Stimulated activated CD4-positive, alpha-beta T cell treated with anti-CD3 and anti-CD28 coated beads, TNF-alpha, amount 100 ng/mL, for 4 hours (primary cell): ENCODE measurements around the gene PVALEF.

ENCODE experiments used
- DNase-seq, 3 experiments: peaks; one replicate each; pipeline ENCODE4 v3.0.0-alpha.2; 2020; ENCODE audit warnings: low read depth in 3 of 3

Gene PVALEF

DNA sequence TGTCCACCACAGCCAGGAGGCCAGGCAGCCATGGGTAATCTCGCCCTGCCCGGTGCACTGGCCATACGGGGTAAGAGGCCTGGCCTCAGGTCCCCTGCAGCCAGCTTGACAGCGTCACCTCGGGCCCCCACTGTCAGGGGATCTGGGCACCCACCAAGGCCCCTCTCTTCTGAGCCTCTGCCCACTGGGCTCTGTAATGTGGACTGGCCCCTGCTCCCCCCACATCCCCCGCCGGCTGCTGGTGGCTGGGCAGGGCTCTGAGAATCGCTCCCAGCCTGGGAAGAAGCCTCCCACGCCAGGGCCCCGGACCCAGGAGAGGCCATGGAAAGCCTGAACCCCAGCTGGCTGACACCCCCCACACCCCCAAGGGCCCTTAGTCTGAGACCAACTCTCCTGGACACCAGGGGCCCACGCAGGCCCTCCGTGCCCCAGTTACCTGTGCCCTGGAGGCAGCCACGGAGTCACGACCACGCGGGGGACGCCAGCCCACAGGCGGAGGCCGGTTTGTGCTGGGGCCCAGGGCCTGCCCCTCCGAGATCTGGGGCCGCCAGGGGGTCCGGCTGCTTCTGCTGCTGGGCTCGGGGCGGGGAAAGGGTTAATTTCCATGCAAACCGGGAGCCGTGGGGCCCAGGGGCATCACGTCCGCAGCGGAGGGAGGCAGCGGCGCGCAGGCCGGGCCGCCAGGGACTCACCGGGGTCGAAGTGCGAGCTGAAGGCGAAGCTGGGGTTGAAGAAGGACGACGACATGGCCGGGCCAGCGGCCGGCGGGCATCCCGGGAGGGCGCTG is at the start of gene PVALEF:
TSS of gene PVALEF (plus strand) at position 262 of the 787 bp plus-strand sequence. CDS start 15,720 bp downstream, outside the sequence.
- no peak for DNase-seq

DNA sequence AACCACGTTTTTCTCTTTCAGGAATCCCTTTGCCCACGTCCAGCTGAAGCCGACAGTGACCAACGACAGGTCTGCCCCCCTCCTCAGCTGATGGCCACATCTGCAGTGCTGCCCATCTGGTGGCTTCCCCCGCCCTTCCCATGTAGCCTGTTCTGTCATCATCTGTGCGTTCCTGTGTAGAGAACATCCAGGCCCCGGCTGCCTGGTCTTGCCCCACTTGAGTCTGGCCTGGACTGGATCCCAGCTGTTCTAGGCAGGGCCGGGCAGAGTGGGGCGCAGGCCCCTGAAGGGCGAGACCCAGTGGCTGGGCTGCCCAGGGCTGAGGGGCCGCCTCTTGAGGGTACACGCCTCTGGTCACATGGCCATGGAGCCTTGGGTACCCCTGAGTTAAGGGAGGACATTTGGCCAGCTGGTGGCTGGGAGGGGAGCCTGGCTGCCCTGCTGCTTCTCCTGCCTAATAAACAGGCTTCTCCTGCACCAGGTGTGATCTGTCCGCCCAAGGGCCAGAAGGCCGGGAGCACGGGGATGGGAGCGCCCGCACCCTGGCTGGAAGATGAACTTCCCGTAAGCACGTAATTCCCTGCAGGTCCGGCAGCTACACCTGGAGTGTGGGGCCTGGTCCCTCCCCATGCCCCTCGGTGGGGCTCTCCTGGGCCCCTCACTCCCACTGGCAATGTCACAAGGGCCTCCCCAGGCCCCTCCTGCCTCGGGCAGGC is 49.4 kb upstream of the PVALEF start:
- no peak for DNase-seq

DNA sequence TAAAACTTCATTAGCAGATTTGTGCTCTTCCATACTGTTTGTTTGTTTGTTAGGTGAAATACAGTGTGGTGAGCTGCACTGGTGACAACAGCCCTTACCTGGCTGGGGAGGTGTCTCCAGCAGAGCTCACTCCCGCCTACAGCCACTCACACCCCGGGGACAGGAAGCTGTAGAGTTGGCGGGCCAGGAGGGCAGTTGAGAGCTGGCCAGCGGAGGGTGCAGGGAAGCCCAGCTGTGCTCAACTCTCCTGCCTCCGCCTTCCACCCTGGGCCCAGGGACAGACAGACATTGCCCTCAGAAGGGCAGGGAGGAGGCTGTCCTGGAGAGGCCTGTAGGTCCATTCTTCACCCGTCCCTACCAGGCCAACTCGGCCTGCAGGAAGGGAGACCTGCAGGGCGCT is 48.6 kb upstream of the PVALEF start:
- no peak for DNase-seq

DNA sequence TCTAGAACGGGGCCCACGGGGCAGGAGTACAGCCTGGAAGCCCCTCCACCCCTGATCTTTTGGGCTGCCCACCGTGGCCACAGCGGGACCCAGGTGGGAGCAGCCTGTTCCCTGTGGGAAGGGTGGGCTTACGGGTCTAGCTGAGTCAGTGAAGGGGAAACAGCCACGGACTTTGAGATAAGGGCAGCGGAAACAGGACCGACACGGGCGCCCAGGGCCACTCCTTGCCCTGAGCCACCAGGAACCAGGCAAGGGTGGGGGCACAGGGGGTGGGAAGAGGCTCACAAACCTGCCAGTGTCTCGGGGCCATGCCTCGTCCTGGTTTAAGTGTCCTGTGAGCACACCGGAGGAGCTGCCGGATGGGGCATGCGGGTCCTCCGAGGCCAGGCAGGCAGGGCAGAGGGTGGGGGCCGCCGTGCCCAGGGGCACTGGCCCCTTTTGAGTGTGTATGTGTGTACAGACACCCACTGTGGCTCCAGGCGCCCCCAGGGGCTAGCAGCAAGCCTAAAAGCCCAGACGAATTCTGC is 47.6 kb upstream of the PVALEF start:
- no peak for DNase-seq

DNA sequence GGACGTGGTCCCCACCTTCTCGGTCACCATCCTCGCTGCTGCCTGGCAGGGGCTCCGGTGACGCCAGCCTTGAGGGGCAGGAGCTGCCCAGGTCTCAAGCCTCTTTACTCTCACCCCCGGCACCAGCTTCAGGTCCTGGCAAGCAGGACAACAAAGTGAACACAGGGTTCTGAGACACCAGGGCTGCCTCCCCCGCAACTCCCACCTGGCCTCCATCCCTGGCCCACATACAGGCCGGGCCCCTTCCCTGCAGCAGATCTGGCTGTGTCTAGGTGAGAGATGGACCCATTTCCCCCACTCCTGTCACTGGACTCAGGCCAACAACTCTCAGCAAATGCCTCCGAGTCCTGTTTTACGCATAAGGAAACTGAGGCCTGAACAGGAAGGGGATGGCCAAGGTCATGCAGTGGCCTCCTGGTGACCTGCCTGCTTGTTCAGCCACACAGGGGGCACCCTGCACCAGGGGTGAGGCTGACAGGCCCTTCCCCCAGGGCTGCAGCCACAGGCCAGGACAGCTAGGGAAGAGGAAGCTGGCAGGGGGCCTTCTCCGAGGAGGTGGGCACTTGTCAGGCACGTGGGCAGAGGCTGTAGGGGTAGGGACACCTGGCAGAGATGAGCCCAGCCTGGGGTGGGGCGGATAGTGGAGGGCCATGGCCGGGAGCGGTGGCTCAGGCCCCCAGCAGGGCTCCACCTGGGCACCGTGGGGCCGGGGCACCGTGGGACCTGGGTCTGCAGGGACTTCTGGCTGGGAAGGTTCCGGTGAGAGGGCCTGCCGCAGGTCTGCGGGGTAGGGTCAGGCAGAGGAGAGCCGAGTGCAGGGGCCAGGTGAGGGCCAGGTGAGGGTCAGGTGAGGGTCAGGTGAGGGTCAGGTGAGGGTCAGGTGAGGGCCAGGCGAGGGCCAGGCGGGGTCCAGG is 46.7 kb upstream of the PVALEF start:
- DNase-seq = no peak

DNA sequence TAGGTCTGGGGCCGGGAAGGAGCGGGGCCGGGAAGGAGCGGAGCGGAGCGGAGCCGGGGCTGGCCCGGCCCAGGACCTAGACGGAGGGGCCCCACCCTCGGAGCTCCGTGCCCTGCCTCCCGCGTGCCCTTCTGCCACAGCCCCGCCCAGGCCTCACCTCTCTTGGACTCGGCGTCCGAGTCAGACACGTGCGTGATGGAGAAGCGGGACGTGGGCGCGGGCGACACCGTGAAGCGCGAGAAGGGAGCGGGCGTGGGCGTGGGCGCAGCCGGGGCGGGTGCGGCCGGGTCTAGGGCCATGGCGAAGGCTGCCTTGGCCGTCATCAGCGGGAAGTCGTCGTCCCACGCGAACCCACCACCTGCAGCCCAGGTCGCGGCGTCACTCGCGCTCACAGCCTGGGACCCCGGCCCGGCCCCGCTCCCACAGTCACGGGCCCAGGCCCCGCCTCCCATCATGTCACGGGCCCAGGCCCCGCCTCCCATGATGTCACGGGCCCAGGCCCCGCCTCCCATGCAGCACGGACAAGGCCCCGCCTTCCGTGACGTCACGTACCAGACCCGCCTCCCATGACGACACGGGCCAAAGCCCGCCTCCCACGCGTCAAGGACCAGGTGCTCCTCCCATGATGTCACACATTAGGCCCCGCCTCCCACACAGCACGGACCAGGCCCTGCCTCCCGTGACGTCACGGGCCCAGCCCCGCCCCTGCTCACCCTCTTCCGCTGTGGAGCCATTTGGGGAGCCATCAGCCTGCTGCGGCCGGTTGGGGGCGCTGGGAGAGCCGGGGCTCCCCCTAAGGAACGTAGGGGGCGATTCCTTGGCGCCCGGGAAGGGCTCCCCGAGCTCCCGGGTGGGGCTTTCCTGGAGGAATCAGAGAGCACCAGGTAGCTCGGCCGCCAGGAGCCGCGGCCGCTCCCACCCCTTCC is 45.8 kb upstream of the PVALEF start:
- peak; percentile 58 to 78 (median 77) for DNase-seq

DNA sequence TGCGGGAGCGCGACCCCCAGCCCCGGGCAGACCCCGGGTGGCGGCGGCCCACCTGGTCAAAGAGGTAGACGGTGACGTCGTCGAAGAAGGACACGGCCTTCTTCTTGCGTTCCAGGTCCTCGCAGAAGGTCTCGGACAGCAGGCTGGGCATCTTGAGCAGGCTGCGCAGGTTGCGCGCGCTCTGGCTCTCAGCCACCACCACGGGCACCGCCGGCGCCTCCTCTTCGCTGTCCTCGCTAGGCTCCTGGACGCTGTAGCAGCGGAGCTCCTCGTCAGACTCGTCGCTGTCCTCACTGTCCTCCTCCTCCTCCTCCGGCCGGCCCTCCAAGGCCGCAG is 45.2 kb upstream of the PVALEF start:
- DNase-seq = no peak

DNA sequence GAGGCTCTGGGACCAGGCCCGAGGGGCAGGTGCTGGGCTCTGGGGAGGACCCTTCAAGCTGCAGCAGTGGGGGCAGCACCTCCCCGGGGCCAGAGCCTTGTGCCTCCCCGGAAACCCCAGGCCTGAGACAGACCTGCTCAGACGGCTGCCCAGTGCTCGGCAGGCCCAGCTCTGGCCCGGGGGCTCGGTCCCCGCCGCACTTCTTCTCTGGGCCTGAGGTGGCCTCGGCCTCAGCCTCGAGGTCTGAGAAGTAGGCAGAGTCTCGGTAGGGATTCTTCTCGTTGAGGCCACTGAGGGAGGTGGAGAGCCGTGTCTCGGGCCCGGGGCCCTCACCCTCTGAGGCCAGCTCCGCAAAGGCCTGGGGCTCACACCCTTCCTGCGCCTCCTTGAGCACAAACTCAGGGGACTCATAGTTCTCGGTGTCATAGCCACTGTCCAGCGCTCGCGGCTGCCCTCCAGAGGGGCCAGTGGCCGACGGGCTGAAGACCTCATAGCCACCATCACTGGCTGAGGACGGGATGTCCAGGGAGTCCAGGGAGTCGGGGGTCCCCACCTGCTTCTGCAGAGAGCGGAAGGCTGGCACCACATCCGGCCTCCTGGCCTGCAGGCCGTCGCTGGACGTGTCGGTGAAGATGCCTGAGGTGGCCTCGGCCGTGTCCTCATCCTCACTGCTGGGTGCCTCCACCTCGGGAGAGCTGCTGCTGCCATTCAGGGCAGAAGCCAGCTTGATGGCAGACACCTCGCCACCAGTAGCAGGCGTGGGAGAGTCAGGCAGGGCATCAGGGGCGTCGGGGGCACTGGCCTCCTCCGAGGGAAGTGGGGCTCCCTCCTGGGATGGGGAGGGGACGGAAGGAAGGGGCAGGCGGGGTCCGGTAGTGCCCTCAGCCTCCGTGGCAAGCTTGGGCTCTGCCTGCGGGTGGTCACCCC is 44.3 kb upstream of the PVALEF start:
- no peak for DNase-seq

DNA sequence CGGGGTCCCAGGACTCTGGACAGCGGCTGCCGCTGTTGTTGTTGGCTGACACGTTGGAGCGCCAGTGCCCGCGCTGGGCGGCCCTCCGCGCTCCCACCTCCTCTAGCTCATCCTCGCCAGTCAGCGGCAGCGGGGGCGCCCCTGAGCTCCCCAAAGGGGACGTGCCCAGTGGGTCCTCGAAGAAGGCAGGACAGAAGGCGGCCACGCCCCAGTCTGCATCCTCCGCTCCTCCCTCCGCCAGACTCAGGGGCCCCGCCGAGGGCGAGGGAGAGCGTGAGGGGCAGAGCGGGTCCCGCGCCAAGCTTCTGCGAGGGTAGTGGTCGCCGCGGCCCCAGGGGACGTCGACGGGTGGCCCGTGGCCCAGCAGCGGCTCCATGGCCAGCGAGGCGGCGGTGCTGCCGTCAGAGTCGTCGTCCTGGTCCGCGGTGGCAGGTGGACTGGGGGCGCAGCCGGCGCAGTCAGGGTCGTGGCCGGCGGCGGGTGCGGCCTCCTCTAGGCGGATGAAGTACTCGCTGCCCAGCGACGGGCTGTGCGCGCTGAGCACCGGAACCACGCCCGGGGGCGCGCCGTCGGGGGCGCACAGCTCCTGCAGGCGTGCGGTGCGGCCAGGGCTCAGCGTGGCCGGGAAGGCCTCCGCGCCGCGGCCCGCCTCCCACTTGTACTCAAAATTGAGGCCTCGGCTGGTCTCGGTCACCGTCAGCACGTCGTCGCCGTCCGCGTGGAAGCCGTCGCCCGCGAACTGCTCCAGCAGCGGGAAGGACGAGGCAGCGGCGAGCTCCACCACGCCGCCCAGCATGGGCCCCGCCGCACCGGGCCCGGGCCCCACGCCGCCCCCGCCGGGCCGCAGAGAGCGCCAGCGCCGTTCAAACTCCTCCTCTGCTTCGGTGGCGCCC is 43.2 kb upstream of the PVALEF start:
- no peak for DNase-seq

DNA sequence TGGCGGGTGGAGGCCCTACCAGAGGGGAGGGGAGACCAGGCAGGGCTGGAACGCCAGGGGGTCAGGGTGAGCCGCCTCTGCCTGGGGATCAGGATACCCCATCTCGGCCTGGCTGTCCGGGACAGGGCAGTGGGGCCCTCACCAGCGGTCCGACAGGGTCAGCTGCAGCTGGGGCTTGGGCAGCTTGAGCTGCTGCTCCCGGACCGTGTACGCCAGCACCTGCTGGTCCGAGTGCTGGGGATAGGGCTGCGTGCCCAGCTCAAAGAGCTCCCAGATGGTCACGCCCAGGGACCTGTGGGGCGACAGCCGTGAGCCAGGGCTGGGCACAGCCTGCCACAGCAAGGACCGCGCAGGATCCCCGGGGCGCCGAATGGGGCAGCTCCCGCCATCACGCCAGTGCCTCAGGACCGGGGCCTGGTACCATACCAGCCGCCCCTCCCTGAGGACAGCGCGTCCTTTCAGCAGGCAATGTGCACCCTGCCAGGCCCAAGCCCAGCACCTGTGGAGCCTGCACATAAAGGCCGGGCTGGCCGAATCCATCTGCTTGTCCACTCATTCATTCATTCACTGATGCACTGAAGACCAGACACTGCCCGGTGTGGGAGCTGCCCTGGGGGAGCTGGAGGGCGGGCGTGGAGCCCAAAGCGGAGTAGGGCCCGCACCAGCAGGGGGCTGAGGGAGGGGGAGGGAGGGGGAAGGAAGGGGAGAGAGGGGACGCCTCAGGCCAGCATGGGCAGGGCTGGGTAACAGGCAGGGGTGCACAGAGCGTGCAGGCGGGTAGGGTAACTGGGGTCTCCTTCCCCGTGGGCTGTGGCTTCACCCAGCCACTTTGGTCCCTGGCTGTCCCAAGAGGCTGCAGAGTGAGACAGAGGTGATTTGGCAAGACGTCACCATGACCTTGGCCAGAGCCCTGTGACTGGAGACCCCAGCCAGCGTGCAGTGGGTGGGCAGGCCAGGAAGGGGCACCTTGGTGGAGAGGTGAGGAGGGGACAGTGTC is 42.0 kb upstream of the PVALEF start:
- no peak for DNase-seq

DNA sequence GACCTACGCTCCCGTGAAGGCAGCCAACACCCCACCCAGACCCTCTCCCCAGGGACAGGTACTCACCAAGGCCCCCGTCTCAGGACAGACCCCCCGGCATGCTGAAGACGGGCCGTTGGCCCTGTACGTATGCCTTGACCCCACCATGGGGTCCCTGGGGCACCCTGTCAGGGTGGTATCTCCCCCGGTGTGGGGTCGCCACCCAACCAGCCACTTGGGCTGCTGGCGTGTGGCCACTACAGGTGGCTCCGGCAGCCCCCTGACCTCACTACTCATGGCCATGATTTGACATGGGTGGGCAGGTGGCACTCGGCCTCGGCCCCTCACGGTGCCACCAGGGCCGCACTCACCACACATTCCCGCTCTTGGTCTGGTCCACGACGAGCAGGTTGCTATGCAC is 40.9 kb upstream of the PVALEF start:
- no peak for DNase-seq

DNA sequence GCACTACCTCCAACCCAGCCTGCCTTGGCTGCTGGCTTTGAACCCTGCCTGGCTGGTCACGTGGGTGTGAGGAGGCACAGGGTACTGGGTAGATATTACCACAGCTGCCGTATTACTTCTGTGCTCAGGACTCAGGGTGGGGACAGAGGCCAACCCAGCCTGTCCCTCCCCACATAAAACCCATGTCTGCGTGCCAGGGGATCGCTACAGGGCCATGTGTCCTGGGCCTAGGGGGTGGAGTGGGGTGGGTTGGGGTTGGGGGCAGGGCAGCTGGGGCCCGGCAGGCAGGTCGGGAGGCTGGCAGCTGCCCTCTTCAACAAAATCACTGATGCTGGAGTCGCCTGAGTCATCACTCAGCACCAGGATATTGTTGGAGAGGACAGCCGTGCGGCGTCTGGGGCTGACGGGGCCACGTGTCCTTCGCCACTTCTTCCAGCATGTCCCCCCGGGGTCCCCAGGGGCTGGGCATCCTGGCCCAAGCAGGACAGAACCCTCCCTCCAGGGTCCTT is 39.7 kb upstream of the PVALEF start:
- DNase-seq = no peak

DNA sequence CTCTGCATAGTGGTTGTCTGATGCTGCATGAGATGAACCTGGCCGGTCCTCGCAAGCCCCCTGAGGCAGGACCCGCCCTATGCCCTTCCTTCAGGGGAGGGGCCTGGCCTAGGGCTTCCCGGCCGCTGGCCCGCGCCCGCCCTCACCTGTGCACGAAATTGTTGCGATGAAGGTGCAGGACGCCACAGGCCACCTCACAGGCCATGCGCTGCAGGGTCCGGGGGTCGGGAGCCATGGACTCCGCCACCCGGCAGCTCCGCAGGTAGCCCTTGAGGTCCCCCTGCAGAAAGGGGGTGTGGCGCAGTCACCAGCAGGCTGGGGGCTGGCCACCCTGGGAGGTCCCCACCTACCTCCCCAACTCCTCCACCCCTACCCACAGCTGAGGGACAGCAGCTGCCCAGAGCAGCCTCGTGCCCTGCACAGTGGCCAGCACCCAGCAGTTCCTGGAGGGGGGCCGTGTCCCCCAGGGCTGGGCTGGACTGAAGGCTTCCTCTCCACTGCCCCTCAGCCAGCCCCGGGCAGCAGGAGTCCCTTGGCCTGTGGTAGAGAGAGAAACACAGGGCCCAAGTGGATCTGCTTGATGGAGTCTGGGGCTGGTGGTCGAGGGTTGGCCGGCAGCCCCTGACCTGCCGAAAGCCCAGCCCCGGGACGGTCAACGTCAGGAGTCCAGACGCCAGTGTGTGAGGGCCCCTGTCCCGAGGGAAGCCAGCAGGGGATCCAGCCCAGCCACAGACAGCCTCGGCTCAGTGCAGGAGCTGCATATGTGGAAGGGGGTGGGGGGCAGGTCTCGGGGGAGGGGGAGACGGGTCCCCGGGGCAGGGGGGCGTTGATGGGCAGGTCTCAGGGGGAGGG is 38.8 kb upstream of the PVALEF start:
- no peak for DNase-seq

DNA sequence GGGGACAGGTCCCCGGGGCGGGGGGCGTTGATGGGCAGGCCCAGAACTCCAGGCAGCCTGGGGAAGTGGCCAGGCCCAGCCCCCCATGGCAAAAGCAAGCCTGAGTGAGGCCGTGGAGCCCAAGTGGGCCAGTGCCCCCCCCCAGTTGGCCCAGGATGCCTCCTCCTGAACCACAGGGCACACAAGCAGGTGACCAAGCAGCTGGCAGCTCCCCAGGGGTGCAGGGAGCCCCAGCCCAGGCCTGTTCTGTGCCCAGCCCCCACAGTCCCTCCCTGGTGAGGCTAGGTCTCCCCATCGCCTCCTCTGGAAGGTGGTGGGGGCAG is 38.2 kb upstream of the PVALEF start:
- no peak for DNase-seq

DNA sequence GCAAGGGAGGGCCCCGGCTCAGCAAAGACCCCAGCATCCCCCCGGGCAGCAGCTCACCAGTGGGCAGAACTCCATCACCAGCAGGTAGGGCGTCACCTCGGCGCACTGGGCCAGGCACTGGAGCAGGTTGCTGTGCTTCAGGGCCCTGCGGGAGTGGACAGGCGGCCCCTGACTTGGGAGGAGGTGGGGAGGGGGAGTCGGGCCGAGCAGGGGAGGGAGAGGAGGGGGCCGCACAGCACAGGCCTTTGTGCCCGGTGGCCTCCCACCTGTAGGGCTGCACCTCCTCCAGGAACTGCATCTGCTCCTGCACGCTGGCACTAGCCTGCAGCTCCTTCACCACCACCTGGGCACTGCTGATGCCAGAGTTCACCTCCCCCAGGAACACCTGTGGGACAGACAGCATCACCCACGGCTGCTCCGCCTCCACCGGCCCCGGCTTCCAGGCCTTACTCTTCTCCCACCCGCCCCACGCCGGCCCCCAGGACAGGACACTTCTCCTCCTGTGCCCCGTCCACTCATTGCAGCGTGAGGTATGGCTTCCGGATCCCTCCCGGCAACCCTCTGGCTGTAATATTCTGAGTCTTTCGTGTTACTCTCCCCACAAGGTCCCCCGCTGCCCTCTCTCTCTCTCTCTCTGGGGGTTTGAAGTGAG is 37.7 kb upstream of the PVALEF start:
- DNase-seq = no peak

DNA sequence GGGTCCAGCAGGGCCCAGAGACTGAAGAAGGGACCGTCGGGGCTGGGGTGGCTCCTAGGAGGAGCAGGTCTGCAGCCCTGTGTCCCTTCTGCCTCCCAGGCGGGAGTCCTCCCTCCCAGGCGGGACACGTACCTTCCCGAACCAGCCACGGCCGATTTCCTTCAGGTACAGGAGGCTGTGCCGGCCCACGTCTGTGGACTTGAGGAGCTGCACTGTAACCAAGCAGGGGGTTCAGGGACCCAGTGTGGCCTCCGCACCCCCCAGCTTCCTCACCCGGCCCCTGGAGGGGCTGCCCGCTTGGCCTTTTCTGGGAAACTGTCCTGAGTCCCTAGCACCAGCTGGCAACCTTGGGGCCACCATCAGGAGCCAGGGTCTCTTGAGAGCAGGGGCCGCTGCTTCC is 37.0 kb upstream of the PVALEF start:
- no peak for DNase-seq
